ENCODE measurements around the gene IFIH1. TPM values are rescaled to one million over a fixed set of nuclear protein-coding genes. Genes with fewer than 3 reads are reported as not detected.
A peak's percentile ranks its signal among the peaks of the same experiment; 100 is the strongest.

The IFIH1 gene
- total and polyA plus RNA-seq, 2 experiments from 2014 or later, result 1.7 to 10.1 TPM

DNA sequence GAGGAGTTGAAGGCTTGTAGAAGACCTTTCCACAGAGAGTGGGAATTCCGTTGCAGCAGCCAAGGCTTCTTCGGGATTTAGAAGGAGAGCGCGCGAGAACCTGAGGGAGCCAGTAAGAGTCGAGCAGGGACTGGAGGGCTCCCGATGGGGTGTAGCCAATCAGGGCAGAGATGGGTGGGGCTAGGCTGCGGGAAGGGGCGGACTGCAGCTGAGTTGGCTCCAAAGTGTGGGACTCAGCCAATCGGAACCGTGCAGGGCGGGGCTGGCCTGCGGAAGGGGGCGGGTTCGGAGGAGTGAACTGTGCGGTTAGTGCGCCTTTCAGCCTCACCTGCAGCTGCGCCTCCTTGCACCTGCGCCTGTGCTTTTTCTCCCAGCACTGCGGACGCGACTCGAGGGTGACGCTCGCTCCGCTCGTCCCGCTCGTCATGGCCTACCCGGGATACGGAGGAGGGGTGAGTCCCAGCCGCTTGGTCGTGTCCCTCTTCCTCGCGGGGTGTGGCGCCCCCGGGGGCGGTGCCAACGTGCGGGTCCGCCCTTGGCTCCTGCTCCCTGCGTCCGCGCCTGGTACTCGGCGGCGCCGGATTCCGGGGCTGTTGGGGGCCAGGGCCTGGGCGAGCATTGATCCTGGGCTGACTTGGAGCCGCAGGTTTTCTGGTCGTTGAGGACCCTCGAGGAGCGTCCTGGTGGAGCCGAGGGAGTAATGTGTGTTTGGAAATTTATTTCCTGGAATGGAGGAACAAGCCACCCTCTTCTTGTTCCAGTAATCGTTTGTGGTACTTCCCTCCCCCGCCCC lies 25.5 kb upstream of the IFIH1 start, which contains the start of gene GCA:
Gene GCA, plus strand, starts transcription at position 309 of the 793 bp plus-strand sequence. Its CDS starts 117 bp downstream, at position 426.
- peak within 1 kb of the TSS; percentile 87 for H3K27ac ChIP-seq

DNA sequence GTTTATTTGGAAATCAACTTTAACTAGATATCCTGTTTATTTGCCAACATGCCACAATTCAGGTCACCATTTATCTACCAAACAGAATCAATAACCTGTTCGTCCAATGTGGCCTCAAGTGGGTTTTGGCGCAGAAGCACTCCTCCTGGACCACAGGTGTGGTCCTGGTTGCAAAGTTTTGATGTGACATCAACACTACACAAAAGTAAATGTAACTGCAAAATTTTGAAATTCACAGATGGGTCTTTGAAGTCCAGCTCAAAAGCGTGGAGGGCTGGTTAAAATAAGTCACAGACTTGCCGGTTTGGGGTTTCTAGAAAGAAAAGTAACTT lies 25.0 kb upstream of the IFIH1 start:
- H3K4me2 ChIP-seq, result peak overlapping the region; percentile 71
- no peaks in the 10 kb centered on the region for H3K9me2 ChIP-seq (replicated peaks; ENCODE audit: insufficient read depth)
- TF ChIP-seq EZH2phosphoT487 (IDR thresholded peaks at IDR 0.05; ENCODE audit: low read depth, severe bottlenecking, unreplicated experiment) (no peak), EZH2 (IDR thresholded peaks at IDR 0.05; ENCODE audit: borderline replicate concordance) (no peak)
- TF ChIP-seq, protein P1, sequence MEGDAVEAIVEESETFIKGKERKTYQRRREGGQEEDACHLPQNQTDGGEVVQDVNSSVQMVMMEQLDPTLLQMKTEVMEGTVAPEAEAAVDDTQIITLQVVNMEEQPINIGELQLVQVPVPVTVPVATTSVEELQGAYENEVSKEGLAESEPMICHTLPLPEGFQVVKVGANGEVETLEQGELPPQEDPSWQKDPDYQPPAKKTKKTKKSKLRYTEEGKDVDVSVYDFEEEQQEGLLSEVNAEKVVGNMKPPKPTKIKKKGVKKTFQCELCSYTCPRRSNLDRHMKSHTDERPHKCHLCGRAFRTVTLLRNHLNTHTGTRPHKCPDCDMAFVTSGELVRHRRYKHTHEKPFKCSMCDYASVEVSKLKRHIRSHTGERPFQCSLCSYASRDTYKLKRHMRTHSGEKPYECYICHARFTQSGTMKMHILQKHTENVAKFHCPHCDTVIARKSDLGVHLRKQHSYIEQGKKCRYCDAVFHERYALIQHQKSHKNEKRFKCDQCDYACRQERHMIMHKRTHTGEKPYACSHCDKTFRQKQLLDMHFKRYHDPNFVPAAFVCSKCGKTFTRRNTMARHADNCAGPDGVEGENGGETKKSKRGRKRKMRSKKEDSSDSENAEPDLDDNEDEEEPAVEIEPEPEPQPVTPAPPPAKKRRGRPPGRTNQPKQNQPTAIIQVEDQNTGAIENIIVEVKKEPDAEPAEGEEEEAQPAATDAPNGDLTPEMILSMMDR (IDR thresholded peaks at IDR 0.05; ENCODE audit: poor library complexity), result no peak
- H4K20me1 ChIP-seq (ENCODE audit: insufficient read depth, poor library complexity, severe bottlenecking), result no peaks in the 10 kb centered on the region
- peaks cover 22% of the 10 kb centered on the region for H3K79me2 ChIP-seq
- no peaks in the 10 kb centered on the region for H3K27me3 ChIP-seq
- WGBS (ENCODE audit: low lambda C conversion rate, missing lambda C conversion rate), result 57% methylated on average over 4 of the region's 4 CpGs
- no peaks in the 10 kb centered on the region for H3K9me3 ChIP-seq (ENCODE audit: low read depth)
- peak overlapping the region; percentile 11 for H3K4me3 ChIP-seq
- H2AFZ ChIP-seq, result peak overlapping the region; percentile 70
- DNase-seq (ENCODE audit: low spot score), result no peak
- no peaks in the 10 kb centered on the region for H3K36me3 ChIP-seq (replicated peaks; ENCODE audit: insufficient read depth, low read depth)
- no peak overlapping the region for H3K27ac ChIP-seq
- H3K4me1 ChIP-seq (ENCODE audit: insufficient read depth), result no peaks in the 10 kb centered on the region

More for the DNA sequence above, 25.5 kb upstream of the IFIH1 start, which contains the start of gene GCA:
- Histone ChIP-seq H4K20me1 (ENCODE audit: insufficient read depth, poor library complexity, severe bottlenecking) (no peaks in the 10 kb centered on the region), H3K4me3 (peak within 1 kb of the TSS; percentile 46), H3K36me3 (replicated peaks; ENCODE audit: insufficient read depth, low read depth) (no peaks in the 10 kb centered on the region), H3K4me1 (ENCODE audit: insufficient read depth) (no peaks in the 10 kb centered on the region), H3K9me2 (replicated peaks; ENCODE audit: insufficient read depth) (no peaks in the 10 kb centered on the region), H3K79me2 (peaks cover 22% of the 10 kb centered on the region), H2AFZ (peak within 1 kb of the TSS; percentile 84), H3K4me2 (peak within 1 kb of the TSS; percentile 71), H3K27me3 (no peaks in the 10 kb centered on the region), H3K9me3 (ENCODE audit: low read depth) (no peaks in the 10 kb centered on the region)
- peak; percentile 97 for DNase-seq (ENCODE audit: low spot score)
- no peak for TF ChIP-seq EZH2phosphoT487 (IDR thresholded peaks at IDR 0.05; ENCODE audit: low read depth, severe bottlenecking, unreplicated experiment)
- TF ChIP-seq EZH2 (IDR thresholded peaks at IDR 0.05; ENCODE audit: borderline replicate concordance), result no peak
- TF ChIP-seq, protein P1 (IDR thresholded peaks at IDR 0.05; ENCODE audit: poor library complexity), result no peak
- WGBS (ENCODE audit: low lambda C conversion rate, missing lambda C conversion rate), result under 1% methylated on average over 39 of the region's 57 CpGs

DNA sequence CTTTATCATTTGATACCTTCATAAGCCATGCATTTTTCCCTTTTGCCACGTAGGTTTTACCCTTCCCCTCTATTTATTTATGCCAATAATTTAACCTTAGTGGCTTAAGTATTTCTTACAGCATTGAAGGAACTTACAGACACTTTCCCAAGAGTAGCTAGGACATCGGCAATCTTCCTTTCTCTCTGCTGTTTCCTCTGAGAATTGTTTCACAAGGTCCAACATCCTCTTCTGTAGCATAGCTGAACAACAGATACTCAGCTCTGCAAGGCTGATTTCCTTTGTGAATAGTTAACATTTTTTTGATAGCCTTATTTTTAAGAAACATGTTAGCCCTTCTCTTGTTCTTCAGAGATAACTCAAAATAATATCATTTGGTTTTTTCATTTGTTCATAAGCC lies 24.4 kb upstream of the IFIH1 start:
- H3K4me2 ChIP-seq, result no peak overlapping the region
- no peaks in the 10 kb centered on the region for H3K4me1 ChIP-seq (ENCODE audit: insufficient read depth)
- no peaks in the 10 kb centered on the region for H3K27me3 ChIP-seq
- no peaks in the 10 kb centered on the region for H3K36me3 ChIP-seq (replicated peaks; ENCODE audit: insufficient read depth, low read depth)
- no peaks in the 10 kb centered on the region for H3K9me2 ChIP-seq (replicated peaks; ENCODE audit: insufficient read depth)
- H2AFZ ChIP-seq, result no peak overlapping the region
- no peak for DNase-seq (ENCODE audit: low spot score)
- no peaks in the 10 kb centered on the region for H4K20me1 ChIP-seq (ENCODE audit: insufficient read depth, poor library complexity, severe bottlenecking)
- TF ChIP-seq EZH2 (IDR thresholded peaks at IDR 0.05; ENCODE audit: borderline replicate concordance) (no peak), EZH2phosphoT487 (IDR thresholded peaks at IDR 0.05; ENCODE audit: low read depth, severe bottlenecking, unreplicated experiment) (no peak)
- TF ChIP-seq, protein P1 (IDR thresholded peaks at IDR 0.05; ENCODE audit: poor library complexity), result no peak
- H3K9me3 ChIP-seq (ENCODE audit: low read depth), result no peaks in the 10 kb centered on the region
- no peak overlapping the region for H3K4me3 ChIP-seq
- no peak overlapping the region for H3K27ac ChIP-seq
- 88% methylated on average over 2 of the region's 2 CpGs for WGBS (ENCODE audit: low lambda C conversion rate, missing lambda C conversion rate)
- peaks cover 22% of the 10 kb centered on the region for H3K79me2 ChIP-seq

Measured in hepatocyte (in vitro differentiated cells).